Measurements from ENCODE around the gene RGPD8. TPM values are rescaled to one million over a fixed set of nuclear protein-coding genes. Genes with fewer than 3 reads are reported as not detected.

RGPD8 gene
- total RNA-seq, 1 donor from 2014 or later: 16.5 TPM

GRCh38 chr2:112342067-112342550 is 91.3 kb downstream of the RGPD8 start:
- peaks cover 5% of the 10 kb centered on the region for H3K9me3 Mint-ChIP-seq
- H3K4me1 Mint-ChIP-seq (ENCODE audit: low read depth): peaks cover 14% of the 10 kb centered on the region
- H3K27me3 Mint-ChIP-seq (ENCODE audit: insufficient read depth): no peaks in the 10 kb centered on the region
- no peak overlapping the region for H3K4me3 Mint-ChIP-seq
- H3K27ac Mint-ChIP-seq: no peak overlapping the region
- DNase-seq (ENCODE audit: low spot score): no peak
- no peaks in the 10 kb centered on the region for H3K36me3 Mint-ChIP-seq (ENCODE audit: low read depth)
- intact Hi-C loops (cut with micrococcal nuclease): no loop called here

GRCh38 chr2:112340475-112341267 is 92.8 kb downstream of the RGPD8 start:
- Mint-ChIP-seq H3K27me3 (ENCODE audit: insufficient read depth) (no peaks in the 10 kb centered on the region), H3K4me1 (ENCODE audit: low read depth) (peaks cover 14% of the 10 kb centered on the region), H3K36me3 (ENCODE audit: low read depth) (no peaks in the 10 kb centered on the region), H3K9me3 (no peaks in the 10 kb centered on the region), H3K27ac (no peak overlapping the region), H3K4me3 (no peak overlapping the region)
- intact Hi-C loops (cut with micrococcal nuclease): no loop called here
- DNase-seq (ENCODE audit: low spot score): no peak

- Mint-ChIP-seq H3K27me3 (ENCODE audit: insufficient read depth) (no peaks in the 10 kb centered on the region), H3K4me1 (ENCODE audit: low read depth) (peaks cover 14% of the 10 kb centered on the region), H3K4me3 (no peak overlapping the region), H3K36me3 (ENCODE audit: low read depth) (no peaks in the 10 kb centered on the region), H3K9me3 (no peaks in the 10 kb centered on the region), H3K27ac (no peak overlapping the region)
- DNase-seq (ENCODE audit: low spot score): no peak
- intact Hi-C loops (cut with micrococcal nuclease): loop anchor here (10.0 kb wide), 1 partner anchor 95 kb away; the partner anchor contains the start of gene RGPD8
Measured at GRCh38 chr2:112339986-112340385, 93.5 kb downstream of the RGPD8 start.

GRCh38 chr2:112335600-112335999 is 97.8 kb downstream of the RGPD8 start:
- Mint-ChIP-seq H3K9me3 (no peaks in the 10 kb centered on the region), H3K27ac (no peak overlapping the region), H3K4me1 (ENCODE audit: low read depth) (no peaks in the 10 kb centered on the region), H3K27me3 (ENCODE audit: insufficient read depth) (no peaks in the 10 kb centered on the region), H3K36me3 (ENCODE audit: low read depth) (peaks cover 2% of the 10 kb centered on the region), H3K4me3 (no peak overlapping the region)
- intact Hi-C loops (cut with micrococcal nuclease): loop anchor here (10.0 kb wide), 1 partner anchor 99 kb away; the partner anchor contains the start of gene RGPD8
- no peak for DNase-seq (ENCODE audit: low spot score)

- Mint-ChIP-seq H3K36me3 (ENCODE audit: low read depth) (peaks cover 2% of the 10 kb centered on the region), H3K27me3 (ENCODE audit: insufficient read depth) (no peaks in the 10 kb centered on the region), H3K4me3 (no peak overlapping the region), H3K27ac (no peak overlapping the region), H3K4me1 (ENCODE audit: low read depth) (no peaks in the 10 kb centered on the region), H3K9me3 (no peaks in the 10 kb centered on the region)
- DNase-seq (ENCODE audit: low spot score): no peak
- intact Hi-C loops (cut with micrococcal nuclease): loop anchor here (10.0 kb wide), 1 partner anchor 103 kb away; the partner anchor contains the start of gene RGPD8
Measured at GRCh38 chr2:112332123-112332696, 101.2 kb downstream of the RGPD8 start.

- no peaks in the 10 kb centered on the region for H3K27me3 Mint-ChIP-seq (ENCODE audit: insufficient read depth)
Measured at GRCh38 chr2:112322919-112323318, 110.5 kb downstream of the RGPD8 start.

GRCh38 chr2:112321375-112322320 is 111.8 kb downstream of the RGPD8 start:
- Mint-ChIP-seq H3K36me3 (ENCODE audit: low read depth) (peaks cover 2% of the 10 kb centered on the region), H3K27ac (no peak overlapping the region), H3K27me3 (ENCODE audit: insufficient read depth) (no peaks in the 10 kb centered on the region), H3K4me1 (ENCODE audit: low read depth) (no peaks in the 10 kb centered on the region), H3K4me3 (no peak overlapping the region), H3K9me3 (no peaks in the 10 kb centered on the region)
- DNase-seq (ENCODE audit: low spot score): no peak
- intact Hi-C loops (cut with micrococcal nuclease): no loop called here

More at GRCh38 chr2:112322919-112323318, 110.5 kb downstream of the RGPD8 start:
- Mint-ChIP-seq H3K9me3 (no peaks in the 10 kb centered on the region), H3K27ac (no peak overlapping the region), H3K4me3 (no peak overlapping the region), H3K4me1 (ENCODE audit: low read depth) (no peaks in the 10 kb centered on the region), H3K36me3 (ENCODE audit: low read depth) (peaks cover 2% of the 10 kb centered on the region)
- intact Hi-C loops (cut with micrococcal nuclease): no loop called here
- no peak for DNase-seq (ENCODE audit: low spot score)

Other genes with a start within 250 kb of the RGPD8 start
- 32.9 and 37.4 TPM in 2 replicates for gene ZC3H8, start 178.6 kb downstream of the RGPD8 start, total RNA-seq
- gene ZC3H6, start 158.0 kb downstream of the RGPD8 start, total RNA-seq: 3.3 and 4.3 TPM in 2 replicates
- gene TTL, start 48.5 kb upstream of the RGPD8 start, total RNA-seq: 45.2 and 49.0 TPM in 2 replicates
- 75.6 and 78.4 TPM in 2 replicates for gene POLR1B, start 108.8 kb upstream of the RGPD8 start, total RNA-seq
- gene CHCHD5, start 151.0 kb upstream of the RGPD8 start, total RNA-seq: 31.3 and 38.9 TPM in 2 replicates
- 164 and 172 TPM in 2 replicates for gene SLC20A1, start 212.3 kb upstream of the RGPD8 start, total RNA-seq